HCT116 (cell line): ENCODE results near the gene MUS81.

Experiments used
- CTCF ChIP-seq, 3 experiments: fragments of 200-600 bp in 1 of 3; sonication (generic) in 1 of 3; IDR thresholded peaks in 2 of 3; conservative IDR thresholded peaks in 1 of 3; 2 replicates each; pipeline ENCODE4 v1.5.1; 2012 to 2017; ENCODE audit warnings: low read depth in 2 of 3, low read length in 2 of 3, antibody characterized with exemption in 1 of 3, borderline replicate concordance in 1 of 3, control low read depth in 1 of 3, mild to moderate bottlenecking in 1 of 3, mixed read lengths in 1 of 3, mixed run types in 1 of 3, moderate library complexity in 1 of 3; ENCODE audit not compliant: insufficient read depth in 1 of 3
- ELF1 ChIP-seq: IDR thresholded peaks from 2 replicates; pipeline ENCODE4 v1.6.1; 2012; ENCODE audit warnings: low read depth, borderline replicate concordance
- EZH2phosphoT487 ChIP-seq: fragments of 200-600 bp; IDR thresholded peaks from 2 replicates; pipeline ENCODE4 v1.6.1; 2018; ENCODE audit warnings: antibody characterized with exemption, borderline replicate concordance
- MAX ChIP-seq: IDR thresholded peaks from 2 replicates; pipeline ENCODE4 v1.6.1; 2012
- POLR2A ChIP-seq: IDR thresholded peaks from 2 replicates; pipeline ENCODE4 v1.7.0; 2011; ENCODE audit warnings: borderline replicate concordance; ENCODE audit not compliant: insufficient read depth, insufficient read length; ENCODE audit errors: extremely low read depth
- POLR2AphosphoS5 ChIP-seq: IDR thresholded peaks from 2 replicates; pipeline ENCODE4 v1.6.1; 2011; ENCODE audit warnings: mild to moderate bottlenecking, low read depth, low read length, moderate library complexity
- RAD21 ChIP-seq: IDR thresholded peaks from 2 replicates; pipeline ENCODE4 v1.6.1; 2012; ENCODE audit warnings: low read depth, mild to moderate bottlenecking
- REST ChIP-seq: IDR thresholded peaks from 2 replicates; pipeline ENCODE4 v1.6.1; 2012; ENCODE audit warnings: low read depth
- SIN3A ChIP-seq: IDR thresholded peaks from 2 replicates; pipeline ENCODE4 v1.6.1; 2012; ENCODE audit warnings: low read depth
- SP1 ChIP-seq: IDR thresholded peaks from 2 replicates; pipeline ENCODE4 v1.6.1; 2012; ENCODE audit warnings: low read depth
- SRF ChIP-seq: IDR thresholded peaks from 2 replicates; pipeline ENCODE4 v1.6.1; 2012; ENCODE audit warnings: low read depth
- YY1 ChIP-seq: IDR thresholded peaks from 2 replicates; pipeline ENCODE4 v1.6.1; 2011; ENCODE audit warnings: low read length, low read depth, moderate library complexity, mild to moderate bottlenecking; ENCODE audit not compliant: insufficient replicate concordance; ENCODE audit errors: extremely low read depth

- TF ChIP-seq CTCF (IDR thresholded peaks at IDR 0.05 in 2 of 3, conservative IDR thresholded peaks at IDR 0.05 in 1 of 3; ENCODE audit: borderline replicate concordance in 1 of 3, insufficient read depth in 1 of 3, low read depth in 2 of 3, low read length in 2 of 3) (no peak), ELF1 (no peak), YY1 (no peak), POLR2A (no peak), SP1 (no peak), SIN3A (no peak), POLR2AphosphoS5 (no peak), EZH2phosphoT487 (no peak), MAX (no peak), RAD21 (no peak), REST (no peak), SRF (no peak)
Measured at GRCh38 chr11:65822776-65823528, 37.3 kb upstream of the MUS81 start.
